Testis (tissue), 3 donors: Measurements from ENCODE around the gene SLC6A6. TPM values are rescaled to one million over a fixed set of nuclear protein-coding genes. Genes with fewer than 3 reads are reported as not detected.

Experiments used
- DNase-seq: peaks from one replicate; pipeline ENCODE4 v3.0.0-alpha.2; 2019
- H3K27ac ChIP-seq, 2 donors: fragments of 200-600 bp; sonication (generic); one replicate each; pipeline ENCODE4 v1.5.1; 2019
- H3K27me3 ChIP-seq: fragments of 200-600 bp; sonication (generic); one replicate; pipeline ENCODE4 v1.5.1; 2019
- H3K36me3 ChIP-seq: fragments of 200-600 bp; sonication (generic); one replicate; pipeline ENCODE4 v1.5.1; 2017; ENCODE audit warnings: low read depth; ENCODE audit errors: missing control alignments
- H3K4me1 ChIP-seq: fragments of 200-600 bp; sonication (generic); one replicate; pipeline ENCODE4 v1.5.1; 2019
- H3K4me3 ChIP-seq, 2 donors: fragments of 200-600 bp; sonication (generic); one replicate each; pipeline ENCODE4 v1.5.1; 2017 to 2019
- H3K9me3 ChIP-seq: fragments of 200-600 bp; sonication (generic); one replicate; pipeline ENCODE4 v1.5.1; 2017
- POLR2A ChIP-seq: fragments of 450-650 bp; IDR thresholded peaks from one replicate; pipeline ENCODE4 v1.6.1; 2017; ENCODE audit warnings: antibody characterized with exemption, mild to moderate bottlenecking, moderate library complexity
- WGBS, 2 donors: methylation state at CpG; one replicate each; pipeline ENCODE4 v1.1.5; 2018; 5-methylcytosine and 5-hydroxymethylcytosine counted together
- intact Hi-C: fragments of 100-400 bp; cut with DNase I; formaldehyde crosslinking; loops from one replicate; pipeline ENCODE4 v1.15.1; 2023; ENCODE audit warnings: low total_unique reads
- polyA plus RNA-seq: library from polyadenylated mRNA; stranded (reverse); fragments of 350-450 nt; fragmentation: Illumina TruSeq; extraction: RNeasy Lipid Tissue Mini Kit (QIAGEN cat#74804); gene quantifications from one replicate; pipeline ENCODE4 v1.2.3, GENCODE V29; 2014; ENCODE audit warnings: low read depth, low replicate concordance; ENCODE audit not compliant: insufficient read depth
- total RNA-seq, 2 donors: library from RNA; depleted of rRNA; stranded (reverse); fragments of >200 nt; gene quantifications; one replicate each; pipeline ENCODE4 v1.2.3, GENCODE V29; 2016
- TF ChIP-seq, protein P1 (sequence below), 3 experiments: fragments of 450-650 bp in 2 of 3; fragments of 200-600 bp in 1 of 3; sonication (generic) in 1 of 3; IDR thresholded peaks; one replicate each; pipeline ENCODE4 v1.5.1; 2016 to 2019; ENCODE audit warnings: antibody characterized with exemption in 3 of 3, mild to moderate bottlenecking in 2 of 3, moderate library complexity in 1 of 3

The SLC6A6 gene
- total and polyA plus RNA-seq, 3 donors from 2014 or later, result 9.7 to 14.9 (median 13.7) TPM

GRCh38 chr3:14481646-14482036 is 79.2 kb downstream of the SLC6A6 start:
- Histone ChIP-seq H3K36me3 (no peaks in the 10 kb centered on the region), H3K9me3 (no peaks in the 10 kb centered on the region), H3K27ac (no peak overlapping the region), H3K27me3 (no peaks in the 10 kb centered on the region), H3K4me3 (no peak overlapping the region), H3K4me1 (peaks cover 11% of the 10 kb centered on the region)
- intact Hi-C loops, result no loop called here
- TF ChIP-seq, protein P1, sequence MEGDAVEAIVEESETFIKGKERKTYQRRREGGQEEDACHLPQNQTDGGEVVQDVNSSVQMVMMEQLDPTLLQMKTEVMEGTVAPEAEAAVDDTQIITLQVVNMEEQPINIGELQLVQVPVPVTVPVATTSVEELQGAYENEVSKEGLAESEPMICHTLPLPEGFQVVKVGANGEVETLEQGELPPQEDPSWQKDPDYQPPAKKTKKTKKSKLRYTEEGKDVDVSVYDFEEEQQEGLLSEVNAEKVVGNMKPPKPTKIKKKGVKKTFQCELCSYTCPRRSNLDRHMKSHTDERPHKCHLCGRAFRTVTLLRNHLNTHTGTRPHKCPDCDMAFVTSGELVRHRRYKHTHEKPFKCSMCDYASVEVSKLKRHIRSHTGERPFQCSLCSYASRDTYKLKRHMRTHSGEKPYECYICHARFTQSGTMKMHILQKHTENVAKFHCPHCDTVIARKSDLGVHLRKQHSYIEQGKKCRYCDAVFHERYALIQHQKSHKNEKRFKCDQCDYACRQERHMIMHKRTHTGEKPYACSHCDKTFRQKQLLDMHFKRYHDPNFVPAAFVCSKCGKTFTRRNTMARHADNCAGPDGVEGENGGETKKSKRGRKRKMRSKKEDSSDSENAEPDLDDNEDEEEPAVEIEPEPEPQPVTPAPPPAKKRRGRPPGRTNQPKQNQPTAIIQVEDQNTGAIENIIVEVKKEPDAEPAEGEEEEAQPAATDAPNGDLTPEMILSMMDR (IDR thresholded peaks at IDR 0.05), result no peak
- TF ChIP-seq POLR2A, result no peak
- 95 to 97% methylated on average over 10 to 13 of the region's 13 CpGs for WGBS, 2 donors
- no peak for DNase-seq

DNA sequence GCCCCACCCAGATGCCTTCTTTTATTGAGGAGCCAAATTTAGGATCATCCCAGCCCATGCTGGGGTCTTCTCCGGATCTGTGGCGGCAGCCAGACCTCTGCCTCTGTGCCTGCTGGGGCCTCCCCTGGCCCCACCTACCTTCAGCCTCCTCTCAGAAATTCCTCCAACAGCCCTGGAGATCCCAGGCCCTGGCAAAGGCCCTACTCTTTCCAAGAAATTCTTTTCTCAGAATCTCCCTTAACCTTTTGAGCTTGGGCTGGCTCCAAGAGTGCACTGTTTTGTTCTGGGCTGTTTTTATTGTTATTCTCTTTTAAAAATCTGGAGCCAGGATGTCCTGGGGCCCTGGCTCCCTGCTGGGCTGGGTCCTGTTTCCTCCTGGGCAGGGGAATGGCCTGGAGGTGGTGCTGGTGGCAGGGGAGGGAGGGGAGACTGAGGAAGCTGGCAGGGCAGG is 79.9 kb downstream of the SLC6A6 start:
- intact Hi-C loops, result no loop called here
- Histone ChIP-seq H3K27me3 (no peaks in the 10 kb centered on the region), H3K4me3 (no peak overlapping the region), H3K27ac (no peak overlapping the region), H3K9me3 (no peaks in the 10 kb centered on the region), H3K4me1 (peaks cover 11% of the 10 kb centered on the region), H3K36me3 (no peaks in the 10 kb centered on the region)
- peak; percentile 65 for DNase-seq
- 54 to 80% methylated on average over 1 to 2 of the region's 2 CpGs for WGBS, 2 donors
- TF ChIP-seq, protein P1 (IDR thresholded peaks at IDR 0.05), result no peak
- TF ChIP-seq POLR2A, result no peak

DNA sequence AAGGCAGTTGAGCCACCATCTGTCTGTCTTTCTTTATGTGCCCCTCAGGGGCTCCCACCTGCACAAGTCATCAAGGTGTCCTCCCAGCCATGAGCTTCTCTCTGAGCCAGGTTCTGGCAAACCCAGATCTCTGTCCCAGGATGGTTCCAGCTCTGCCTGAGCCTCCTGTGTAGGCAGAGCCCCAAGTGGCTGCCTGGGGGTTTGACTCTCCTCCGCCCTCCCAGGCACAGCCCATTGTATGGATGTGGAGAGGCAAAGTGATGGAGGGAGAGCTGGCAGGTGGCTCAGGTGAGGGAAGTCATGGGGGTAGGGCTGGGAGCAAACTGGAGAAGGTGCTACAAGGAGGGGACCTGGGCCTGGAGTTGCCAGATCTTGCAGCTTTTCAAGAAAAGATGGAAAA is 80.9 kb downstream of the SLC6A6 start:
- no peak overlapping the region for H3K4me3 ChIP-seq
- TF ChIP-seq, protein P1 (IDR thresholded peaks at IDR 0.05), result no peak
- no peak for TF ChIP-seq POLR2A
- intact Hi-C loops, result no loop called here
- peaks cover 14% of the 10 kb centered on the region for H3K4me1 ChIP-seq
- H3K27me3 ChIP-seq, result no peaks in the 10 kb centered on the region
- H3K9me3 ChIP-seq, result no peaks in the 10 kb centered on the region
- 96 to 100% methylated on average over 1 of the region's 1 CpG for WGBS, 2 donors
- no peak overlapping the region for H3K27ac ChIP-seq
- no peaks in the 10 kb centered on the region for H3K36me3 ChIP-seq
- no peak for DNase-seq

- H3K4me1 ChIP-seq, result peaks cover 16% of the 10 kb centered on the region
- intact Hi-C loops, result no loop called here
- WGBS, 2 donors, result 88 to 92% methylated on average over 16 to 17 of the region's 17 CpGs
- no peaks in the 10 kb centered on the region for H3K36me3 ChIP-seq
- TF ChIP-seq, protein P1 (IDR thresholded peaks at IDR 0.05), result no peak
- TF ChIP-seq POLR2A, result no peak
- DNase-seq, result no peak
- no peak overlapping the region for H3K27ac ChIP-seq
- no peaks in the 10 kb centered on the region for H3K27me3 ChIP-seq
- no peak overlapping the region for H3K4me3 ChIP-seq
- no peaks in the 10 kb centered on the region for H3K9me3 ChIP-seq
Observed at GRCh38 chr3:14484741-14485140, 82.3 kb downstream of the SLC6A6 start.

DNA sequence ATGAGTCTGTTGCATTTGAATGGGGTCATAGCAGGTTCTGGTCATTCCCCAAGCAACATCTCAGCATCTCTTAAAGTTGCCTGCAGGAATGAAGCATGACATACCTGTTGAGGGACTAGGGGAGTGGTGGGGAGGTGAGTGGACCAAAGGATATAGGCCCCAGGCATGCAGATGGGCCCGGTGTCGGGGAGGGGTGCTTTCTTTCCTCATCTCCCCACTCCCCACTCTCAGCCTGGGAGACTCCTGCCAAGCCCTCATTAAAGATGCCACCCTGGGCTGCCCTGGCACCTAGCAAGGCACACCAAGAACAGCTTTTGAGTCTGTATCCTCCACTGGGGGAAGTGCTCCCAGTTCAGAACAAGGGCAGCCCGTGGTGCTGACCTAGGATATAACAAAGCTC is 83.6 kb downstream of the SLC6A6 start:
- H3K4me3 ChIP-seq, result no peak overlapping the region
- no peaks in the 10 kb centered on the region for H3K27me3 ChIP-seq
- TF ChIP-seq POLR2A, result no peak
- TF ChIP-seq, protein P1 (IDR thresholded peaks at IDR 0.05), result no peak
- H3K27ac ChIP-seq, result no peak overlapping the region
- H3K9me3 ChIP-seq, result no peaks in the 10 kb centered on the region
- intact Hi-C loops, result no loop called here
- H3K36me3 ChIP-seq, result no peaks in the 10 kb centered on the region
- WGBS, 2 donors, result 96 to 100% methylated on average over 2 to 3 of the region's 3 CpGs
- DNase-seq, result no peak
- H3K4me1 ChIP-seq, result peaks cover 16% of the 10 kb centered on the region
